AG04449 (cell line): ENCODE data around the gene KCNJ11.

Source experiments
- CTCF ChIA-PET: fragments of 350-600 bp; formaldehyde crosslinking; extraction: SDS; loops from one replicate; lab custom pipeline; 2021; ENCODE audit warnings: antibody characterized with exemption; lab: Yijun Ruan, JAX
- POLR2A ChIA-PET: fragments of 400-600, 350-600 bp; formaldehyde crosslinking; extraction: SDS; loops from one replicate; lab custom pipeline; 2020; ENCODE audit warnings: antibody characterized with exemption, inconsistent platforms; lab: Yijun Ruan, JAX
- DNase-seq: peaks from one replicate; pipeline ENCODE4 v3.0.0-alpha.2; 2010; ENCODE audit warnings: low read depth, low spot score
- H3K4me3 ChIP-seq: 2 replicates; pipeline ENCODE4 v1.5.1; 2011; ENCODE audit warnings: low read depth, mild to moderate bottlenecking, control low read depth, low read length
- TF ChIP-seq, protein P1 (sequence below): IDR thresholded peaks from one replicate; pipeline ENCODE4 v1.5.1; 2011; ENCODE audit warnings: mild to moderate bottlenecking, moderate library complexity, low read length, control low read depth, inconsistent platforms; ENCODE audit not compliant: insufficient read depth; ENCODE audit errors: missing control alignments

KCNJ11 gene

DNA sequence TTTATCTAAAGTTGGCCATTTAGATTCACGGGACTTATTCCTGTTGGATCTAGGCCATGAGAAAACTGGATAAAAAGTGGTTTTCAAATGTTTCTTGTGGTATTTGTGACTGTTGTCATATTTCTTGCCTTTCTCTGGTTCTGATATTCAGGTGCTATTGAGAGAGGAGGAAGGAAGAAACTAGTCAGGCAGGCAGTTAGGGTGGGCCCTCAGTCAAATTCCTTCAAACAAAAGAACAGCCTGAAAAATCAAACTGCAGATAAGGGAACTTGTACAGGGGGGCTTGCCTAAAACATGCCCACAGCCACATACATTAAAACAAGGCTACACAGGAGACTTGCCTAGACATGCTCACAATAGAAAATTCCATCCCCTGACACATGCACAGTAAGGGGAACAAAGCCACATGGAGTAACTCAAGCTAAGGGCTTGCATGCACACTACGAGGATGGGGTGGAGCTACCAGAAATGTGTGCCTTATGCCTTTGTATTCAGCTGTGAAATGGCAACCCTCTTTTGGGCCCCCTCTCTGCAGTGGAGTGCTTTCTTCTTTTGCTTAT lies 18.7 kb downstream of the KCNJ11 start:
- POLR2A ChIA-PET = no interaction called here
- TF ChIP-seq, protein P1, sequence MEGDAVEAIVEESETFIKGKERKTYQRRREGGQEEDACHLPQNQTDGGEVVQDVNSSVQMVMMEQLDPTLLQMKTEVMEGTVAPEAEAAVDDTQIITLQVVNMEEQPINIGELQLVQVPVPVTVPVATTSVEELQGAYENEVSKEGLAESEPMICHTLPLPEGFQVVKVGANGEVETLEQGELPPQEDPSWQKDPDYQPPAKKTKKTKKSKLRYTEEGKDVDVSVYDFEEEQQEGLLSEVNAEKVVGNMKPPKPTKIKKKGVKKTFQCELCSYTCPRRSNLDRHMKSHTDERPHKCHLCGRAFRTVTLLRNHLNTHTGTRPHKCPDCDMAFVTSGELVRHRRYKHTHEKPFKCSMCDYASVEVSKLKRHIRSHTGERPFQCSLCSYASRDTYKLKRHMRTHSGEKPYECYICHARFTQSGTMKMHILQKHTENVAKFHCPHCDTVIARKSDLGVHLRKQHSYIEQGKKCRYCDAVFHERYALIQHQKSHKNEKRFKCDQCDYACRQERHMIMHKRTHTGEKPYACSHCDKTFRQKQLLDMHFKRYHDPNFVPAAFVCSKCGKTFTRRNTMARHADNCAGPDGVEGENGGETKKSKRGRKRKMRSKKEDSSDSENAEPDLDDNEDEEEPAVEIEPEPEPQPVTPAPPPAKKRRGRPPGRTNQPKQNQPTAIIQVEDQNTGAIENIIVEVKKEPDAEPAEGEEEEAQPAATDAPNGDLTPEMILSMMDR = no peak
- no peak overlapping the region for H3K4me3 ChIP-seq
- DNase-seq = no peak
- CTCF ChIA-PET = interaction anchor here (1.0 to 8.9 kb wide), 3 partner anchors 14 to 17 kb away, joined by 3 to 79 read pairs (median 13); partner anchors contain the start of gene NCR3LG1

DNA sequence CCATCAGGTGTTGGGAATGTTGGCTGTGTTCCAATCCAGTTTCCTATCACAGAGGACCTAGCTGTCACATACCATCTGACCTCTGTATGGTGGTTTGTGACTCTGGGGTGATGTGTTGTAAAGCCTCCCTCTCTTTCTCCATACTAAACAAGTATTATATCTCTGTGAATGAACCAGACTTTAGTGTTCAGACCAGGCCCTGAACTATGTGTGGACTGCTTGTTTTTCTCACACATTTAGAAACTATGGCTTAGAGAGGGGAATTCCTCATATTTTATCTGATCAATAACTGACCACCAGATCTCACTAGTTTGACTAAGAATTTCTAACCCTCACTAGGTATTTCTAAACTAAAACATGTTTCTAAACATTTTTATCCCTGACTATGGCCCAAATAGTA lies 19.4 kb downstream of the KCNJ11 start:
- no peak for DNase-seq
- TF ChIP-seq, protein P1 = no peak
- H3K4me3 ChIP-seq = no peak overlapping the region
- ChIA-PET CTCF (interaction anchor here (1.0 to 8.9 kb wide), 3 partner anchors 14 to 18 kb away, joined by 3 to 79 read pairs (median 62); partner anchors contain the start of gene NCR3LG1), POLR2A (no interaction called here)

DNA sequence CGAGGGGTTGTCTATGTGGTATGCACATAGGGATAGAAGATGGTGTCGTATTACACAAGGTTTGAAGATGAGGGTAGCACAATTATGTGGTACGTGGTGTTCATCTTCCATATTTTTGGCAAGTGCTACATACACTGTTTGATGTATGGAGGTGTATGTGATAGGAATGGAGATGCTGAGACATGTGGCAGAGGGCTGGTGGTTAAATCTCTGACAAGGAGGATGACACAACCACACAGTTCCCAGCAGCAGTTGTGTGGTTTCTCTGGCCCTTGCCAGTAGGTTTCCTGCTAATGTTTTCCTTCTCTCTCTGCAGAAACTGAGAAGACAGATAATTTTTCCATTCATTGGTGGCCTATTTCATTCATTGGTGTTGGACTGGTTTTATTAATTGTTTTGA lies 19.9 kb downstream of the KCNJ11 start:
- TF ChIP-seq, protein P1 = no peak
- no peak for DNase-seq
- POLR2A ChIA-PET = no interaction called here
- no peak overlapping the region for H3K4me3 ChIP-seq
- CTCF ChIA-PET = interaction anchor here (6.5 to 8.9 kb wide), 2 partner anchors 15 kb away, joined by 62 to 79 read pairs; partner anchors contain the start of gene NCR3LG1

DNA sequence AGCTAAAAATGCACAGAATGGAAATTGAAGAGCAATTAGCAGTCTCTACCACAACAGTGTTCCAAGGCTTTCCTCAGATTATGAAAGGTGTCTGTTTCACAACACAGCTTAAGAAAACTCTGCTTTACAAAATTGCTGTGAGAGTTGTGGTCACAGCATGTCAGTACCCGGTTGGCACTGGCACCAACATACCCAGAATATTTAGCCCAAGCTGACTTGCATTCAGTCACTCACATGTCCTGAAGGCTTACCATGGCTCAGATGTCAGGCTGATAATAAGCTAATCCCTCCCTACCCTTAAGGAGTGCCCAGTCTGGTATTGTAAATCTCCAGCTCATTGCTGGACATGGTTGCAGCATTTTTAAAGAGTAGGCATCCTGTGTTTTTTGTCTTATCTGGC lies 22.0 kb downstream of the KCNJ11 start:
- TF ChIP-seq, protein P1 = no peak
- ChIA-PET POLR2A (no interaction called here), CTCF (interaction anchor here (0.8 to 8.9 kb wide), 4 partner anchors 10 to 17 kb away, joined by 3 to 79 read pairs (median 33); partner anchors contain the start of gene NCR3LG1)
- DNase-seq = no peak
- H3K4me3 ChIP-seq = no peak overlapping the region

DNA sequence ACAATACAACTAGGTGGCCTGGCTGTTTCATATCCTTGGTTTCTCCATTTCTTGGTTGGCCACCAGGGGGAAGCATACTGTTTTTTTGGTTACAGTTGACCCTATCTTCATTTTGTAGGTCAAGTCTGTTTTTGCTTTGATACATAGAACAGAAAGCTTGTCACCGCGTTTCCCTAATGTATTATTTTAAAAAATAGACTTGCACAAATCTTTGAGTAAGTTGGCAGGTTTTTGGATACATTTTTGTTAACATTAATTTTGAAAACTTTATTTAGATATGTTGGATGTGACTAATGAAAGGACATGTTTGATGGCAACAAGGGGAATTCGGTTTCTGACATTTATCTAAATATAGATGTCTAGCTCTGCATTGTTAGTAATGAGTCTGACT lies 33.9 kb downstream of the KCNJ11 start:
- CTCF ChIA-PET = interaction anchor here (0.6 to 4.9 kb wide), 34 partner anchors 10 to 278 kb away, joined by 3 to 79 read pairs (median 5); partner anchors contain the start of genes KCNJ11 and RPS13
- H3K4me3 ChIP-seq = no peak overlapping the region
- POLR2A ChIA-PET = interaction anchor here (0.8 kb wide), 1 partner anchor 10 kb away, joined by 3 read pairs; no protein-coding TSS in a partner anchor
- TF ChIP-seq, protein P1 = peak; percentile 59
- DNase-seq = no peak
